BLaER1 (cell line): ENCODE results near the gene ZGRF1.
"Not testable (repeated sequence)": the region's sequence is repeated elsewhere in the genome, so short reads cannot be mapped to it uniquely, and the experiment has no call there.

Source experiments
- H3K27ac ChIP-seq: shearing (Covaris generic); formaldehyde crosslinking; 2 replicates; pipeline ENCODE4 v1.8.1; 2022
- H3K27me3 ChIP-seq: shearing (Covaris generic); formaldehyde crosslinking; 2 replicates; pipeline ENCODE4 v1.8.1; 2022
- H3K36me3 ChIP-seq: shearing (Covaris generic); formaldehyde crosslinking; 2 replicates; pipeline ENCODE4 v1.8.1; 2022
- H3K4me1 ChIP-seq: shearing (Covaris generic); formaldehyde crosslinking; 2 replicates; pipeline ENCODE4 v1.8.1; 2022
- H3K4me2 ChIP-seq: shearing (Covaris generic); formaldehyde crosslinking; 2 replicates; pipeline ENCODE4 v1.8.1; 2022
- H3K4me3 ChIP-seq: shearing (Covaris generic); formaldehyde crosslinking; 2 replicates; pipeline ENCODE4 v1.8.1; 2022
- H3K9ac ChIP-seq: shearing (Covaris generic); formaldehyde crosslinking; 2 replicates; pipeline ENCODE4 v1.8.1; 2022
- H3K9me3 ChIP-seq: shearing (Covaris generic); formaldehyde crosslinking; 2 replicates; pipeline ENCODE4 v1.8.1; 2022
- H4K20me1 ChIP-seq: shearing (Covaris generic); formaldehyde crosslinking; 2 replicates; pipeline ENCODE4 v1.8.1; 2022
- Cebpa-rat ChIP-seq: shearing (Covaris generic); IDR thresholded peaks from 2 replicates; pipeline ENCODE4 v1.8.1; 2022

ZGRF1 gene

GRCh38 chr4:112636688-112637551 is at the start of gene ZGRF1, which contains the start of gene LARP7:
Gene ZGRF1, minus strand, starts transcription at chr4:112636909. Its CDS starts 3,733 bp downstream, at chr4:112633176.
Gene LARP7, plus strand, starts transcription at chr4:112637143. Its CDS starts 7,527 bp downstream, at chr4:112644670.
- peaks cover 38% of the 10 kb centered on the region for H3K4me1 ChIP-seq
- peak within 1 kb of the TSS; percentile 85 for H3K4me2 ChIP-seq
- H3K27ac ChIP-seq, result peak within 1 kb of the TSS; percentile 97
- TF ChIP-seq Cebpa-rat, result no peak
- H3K27me3 ChIP-seq, result no peaks in the 10 kb centered on the region
- peak within 1 kb of the TSS; percentile 91 for H3K9ac ChIP-seq
- peak within 1 kb of the TSS; percentile 81 for H3K4me3 ChIP-seq
- H3K36me3 ChIP-seq, result peaks cover 5% of the 10 kb centered on the region; the same call in 1 of the 2 replicates
- H3K9me3 ChIP-seq, result no peaks in the 10 kb centered on the region
- no peaks in the 10 kb centered on the region; the same call in 1 of the 2 replicates for H4K20me1 ChIP-seq

- no peaks in the 10 kb centered on the region for H3K4me1 ChIP-seq
- H3K9me3 ChIP-seq, result no peaks in the 10 kb centered on the region
- H3K9ac ChIP-seq, result no peak overlapping the region
- H3K27me3 ChIP-seq, result no peaks in the 10 kb centered on the region
- H3K4me3 ChIP-seq, result no peak overlapping the region
- no peak overlapping the region for H3K4me2 ChIP-seq
- TF ChIP-seq Cebpa-rat, result no peak
- no peak overlapping the region for H3K27ac ChIP-seq
- no peaks in the 10 kb centered on the region for H3K36me3 ChIP-seq
- H4K20me1 ChIP-seq, result no peaks in the 10 kb centered on the region
Observed at GRCh38 chr4:112680996-112681395, 44.3 kb upstream of the ZGRF1 start.

GRCh38 chr4:112677519-112678091 is 40.9 kb upstream of the ZGRF1 start:
- Histone ChIP-seq H4K20me1 (no peaks in the 10 kb centered on the region), H3K27me3 (no peaks in the 10 kb centered on the region), H3K4me1 (no peaks in the 10 kb centered on the region), H3K4me3 (no peak overlapping the region), H3K27ac (no peak overlapping the region), H3K36me3 (no peaks in the 10 kb centered on the region), H3K4me2 (no peak overlapping the region), H3K9ac (no peak overlapping the region), H3K9me3 (no peaks in the 10 kb centered on the region)
- no peak for TF ChIP-seq Cebpa-rat

- Histone ChIP-seq H3K9ac (no peak overlapping the region), H4K20me1 (no peaks in the 10 kb centered on the region), H3K9me3 (no peaks in the 10 kb centered on the region), H3K4me3 (no peak overlapping the region), H3K4me2 (no peak overlapping the region), H3K36me3 (no peaks in the 10 kb centered on the region), H3K27ac (no peak overlapping the region), H3K27me3 (no peaks in the 10 kb centered on the region), H3K4me1 (no peaks in the 10 kb centered on the region)
- TF ChIP-seq Cebpa-rat, result no peak
Observed at GRCh38 chr4:112674376-112674775, 37.7 kb upstream of the ZGRF1 start.

- Histone ChIP-seq H4K20me1 (no peaks in the 10 kb centered on the region), H3K9me3 (no peaks in the 10 kb centered on the region), H3K9ac (no peak overlapping the region), H3K36me3 (no peaks in the 10 kb centered on the region), H3K27me3 (no peaks in the 10 kb centered on the region), H3K4me2 (no peak overlapping the region), H3K4me3 (no peak overlapping the region), H3K27ac (no peak overlapping the region), H3K4me1 (no peaks in the 10 kb centered on the region)
- no peak for TF ChIP-seq Cebpa-rat
Observed at GRCh38 chr4:112673686-112674085, 37.0 kb upstream of the ZGRF1 start.

GRCh38 chr4:112673076-112673475 is 36.4 kb upstream of the ZGRF1 start:
- no peaks in the 10 kb centered on the region for H3K4me1 ChIP-seq
- no peak overlapping the region for H3K4me3 ChIP-seq
- no peaks in the 10 kb centered on the region for H4K20me1 ChIP-seq
- no peaks in the 10 kb centered on the region for H3K36me3 ChIP-seq
- H3K9ac ChIP-seq, result no peak overlapping the region
- no peak overlapping the region for H3K27ac ChIP-seq
- TF ChIP-seq Cebpa-rat, result no peak
- H3K4me2 ChIP-seq, result no peak overlapping the region
- H3K9me3 ChIP-seq, result no peaks in the 10 kb centered on the region
- H3K27me3 ChIP-seq, result no peaks in the 10 kb centered on the region

GRCh38 chr4:112668131-112668530 is 31.4 kb upstream of the ZGRF1 start:
- Histone ChIP-seq H3K9me3 (no peaks in the 10 kb centered on the region), H3K4me3 (no peak overlapping the region), H3K4me1 (no peaks in the 10 kb centered on the region), H3K27ac (no peak overlapping the region), H3K4me2 (no peak overlapping the region), H4K20me1 (no peaks in the 10 kb centered on the region), H3K9ac (no peak overlapping the region), H3K27me3 (no peaks in the 10 kb centered on the region), H3K36me3 (no peaks in the 10 kb centered on the region)
- TF ChIP-seq Cebpa-rat, result no peak

- Histone ChIP-seq H3K9ac (no peak overlapping the region), H4K20me1 (no peaks in the 10 kb centered on the region), H3K27ac (no peak overlapping the region), H3K9me3 (no peaks in the 10 kb centered on the region), H3K4me3 (no peak overlapping the region), H3K4me2 (no peak overlapping the region), H3K4me1 (no peaks in the 10 kb centered on the region), H3K36me3 (0 out of 2 replicates have a peak, but pooled peaks cover 3% of the 10 kb centered on the region), H3K27me3 (no peaks in the 10 kb centered on the region)
- no peak for TF ChIP-seq Cebpa-rat
Observed at GRCh38 chr4:112664611-112665010, 27.9 kb upstream of the ZGRF1 start.

GRCh38 chr4:112656115-112656514 is 19.4 kb upstream of the ZGRF1 start:
- H4K20me1 ChIP-seq, H3K4me1 ChIP-seq, H3K4me3 ChIP-seq, H3K27ac ChIP-seq, H3K9ac ChIP-seq, H3K27me3 ChIP-seq, H3K4me2 ChIP-seq, H3K9me3 ChIP-seq: not testable (repeated sequence)
- H3K36me3 ChIP-seq, result peaks cover 65% of the 10 kb centered on the region

GRCh38 chr4:112655270-112655669 is 18.6 kb upstream of the ZGRF1 start:
- no peaks in the 10 kb centered on the region for H3K9me3 ChIP-seq
- no peak overlapping the region for H3K27ac ChIP-seq
- no peaks in the 10 kb centered on the region for H4K20me1 ChIP-seq
- H3K4me3 ChIP-seq, result no peak overlapping the region
- peaks cover 72% of the 10 kb centered on the region for H3K36me3 ChIP-seq
- TF ChIP-seq Cebpa-rat, result no peak
- H3K4me1 ChIP-seq, result no peaks in the 10 kb centered on the region
- no peaks in the 10 kb centered on the region for H3K27me3 ChIP-seq
- no peak overlapping the region for H3K4me2 ChIP-seq
- no peak overlapping the region for H3K9ac ChIP-seq
